ENCODE measurements around the gene WDR17.

Gene WDR17

DNA sequence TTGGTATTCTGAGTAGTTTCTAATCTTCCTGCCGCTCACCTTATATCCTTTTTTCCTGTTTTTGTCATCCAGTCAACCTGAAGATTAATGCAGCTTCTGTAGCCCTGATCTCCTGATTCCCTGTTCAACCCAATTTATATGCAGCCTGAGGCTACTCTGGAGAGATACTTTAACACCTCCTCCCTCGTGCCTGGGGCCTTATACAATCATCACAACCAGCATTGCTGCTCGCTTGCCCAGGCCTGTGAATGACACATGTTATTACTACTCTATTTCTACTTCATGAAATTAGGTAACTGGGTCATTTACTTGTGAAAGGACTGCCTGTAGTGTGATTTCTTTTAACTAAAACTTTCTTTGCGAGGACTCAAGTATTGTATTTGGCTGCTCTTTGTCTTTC lies 33.7 kb upstream of the WDR17 start:
- Histone ChIP-seq H3K18ac (ENCODE audit: low read length) (no peak overlapping the region), H2BK15ac (ENCODE audit: low read length) (no peak overlapping the region), H2AFZ (ENCODE audit: low read length) (peak overlapping the region; percentile 51), H4K8ac (ENCODE audit: low read depth, low read length) (no peak overlapping the region), H2BK12ac (ENCODE audit: low read length) (no peak overlapping the region), H3K23ac (ENCODE audit: low read depth, low read length, poor library complexity) (no peak overlapping the region), H3K4ac (ENCODE audit: low read length) (no peak overlapping the region), H2AK5ac (ENCODE audit: low read depth, low read length) (no peak overlapping the region), H3K9ac (ENCODE audit: low read depth, low read length, poor library complexity) (no peak overlapping the region), H3K4me1 (ENCODE audit: control insufficient read depth in 2 of 2, insufficient read depth in 1 of 2, low read depth in 1 of 2, low read length in 2 of 2) (no peaks in the 10 kb centered on the region), H3K79me1 (ENCODE audit: low read depth, low read length) (no peaks in the 10 kb centered on the region), H3K36me3 (replicated peaks in 1 of 2; ENCODE audit: control insufficient read depth in 2 of 2, insufficient read depth in 2 of 2, low read length in 2 of 2) (no peaks in the 10 kb centered on the region), H4K91ac (ENCODE audit: low read depth, low read length, poor library complexity) (no peak overlapping the region), H3K27ac (replicated peaks; ENCODE audit: low read length) (no peak overlapping the region), H2BK5ac (ENCODE audit: low read length) (no peak overlapping the region), H3K27me3 (ENCODE audit: control insufficient read depth in 3 of 3, insufficient read depth in 3 of 3, low read depth in 1 of 3, low read length in 3 of 3) (no peaks in the 10 kb centered on the region), H2BK120ac (ENCODE audit: low read depth, low read length) (no peak overlapping the region), H3K14ac (ENCODE audit: low read length) (no peak overlapping the region), H3K9me3 (replicated peaks in 1 of 2; ENCODE audit: control insufficient read depth in 2 of 2, insufficient read depth in 1 of 2, low read depth in 1 of 2, low read length in 2 of 2) (no peaks in the 10 kb centered on the region), H3K4me2 (ENCODE audit: insufficient read depth, low read length, poor library complexity, severe bottlenecking) (no peak overlapping the region), H3K4me3 (ENCODE audit: low read length in 2 of 2) (no peak overlapping the region)
- no CpG with 5 or more reads among the region's 4 CpGs for WGBS, 2 donors (ENCODE audit: extremely low coverage in 2 of 2, insufficient read length in 2 of 2, insufficient replicate concordance in 1 of 2)
- DNase-seq (ENCODE audit: low spot score): no peak

DNA sequence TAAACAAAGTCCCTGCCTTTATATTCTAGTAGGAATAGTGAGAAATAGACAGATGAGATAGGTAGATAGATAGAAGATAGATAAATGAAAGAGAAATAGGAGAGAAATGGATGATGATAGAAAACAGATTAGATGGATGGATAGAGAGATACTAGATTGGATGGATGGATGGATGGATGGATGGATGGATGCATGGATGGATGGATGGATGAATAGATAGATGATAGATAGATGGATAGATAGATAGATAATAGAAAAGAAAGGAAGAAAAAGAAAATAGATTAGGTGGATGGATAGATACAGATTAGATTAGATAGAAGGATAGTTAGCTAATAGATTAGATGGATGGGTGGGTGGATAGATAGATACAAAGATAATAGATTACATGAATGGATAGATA lies 33.2 kb upstream of the WDR17 start:
- Histone ChIP-seq H2BK15ac (ENCODE audit: low read length) (no peak overlapping the region), H2BK5ac (ENCODE audit: low read length) (no peak overlapping the region), H4K91ac (ENCODE audit: low read depth, low read length, poor library complexity) (no peak overlapping the region), H3K14ac (ENCODE audit: low read length) (no peak overlapping the region), H3K9ac (ENCODE audit: low read depth, low read length, poor library complexity) (no peak overlapping the region), H4K8ac (ENCODE audit: low read depth, low read length) (no peak overlapping the region), H2BK12ac (ENCODE audit: low read length) (no peak overlapping the region), H2AK5ac (ENCODE audit: low read depth, low read length) (no peak overlapping the region), H3K18ac (ENCODE audit: low read length) (no peak overlapping the region), H3K27me3 (ENCODE audit: control insufficient read depth in 3 of 3, insufficient read depth in 3 of 3, low read depth in 1 of 3, low read length in 3 of 3) (no peaks in the 10 kb centered on the region), H3K9me3 (replicated peaks in 1 of 2; ENCODE audit: control insufficient read depth in 2 of 2, insufficient read depth in 1 of 2, low read depth in 1 of 2, low read length in 2 of 2) (no peaks in the 10 kb centered on the region), H3K4me3 (ENCODE audit: low read length in 2 of 2) (no peak overlapping the region), H2AFZ (ENCODE audit: low read length) (no peak overlapping the region), H3K36me3 (replicated peaks in 1 of 2; ENCODE audit: control insufficient read depth in 2 of 2, insufficient read depth in 2 of 2, low read length in 2 of 2) (no peaks in the 10 kb centered on the region), H3K27ac (replicated peaks; ENCODE audit: low read length) (no peak overlapping the region), H3K4me2 (ENCODE audit: insufficient read depth, low read length, poor library complexity, severe bottlenecking) (no peak overlapping the region), H2BK120ac (ENCODE audit: low read depth, low read length) (no peak overlapping the region), H3K79me1 (ENCODE audit: low read depth, low read length) (no peaks in the 10 kb centered on the region), H3K23ac (ENCODE audit: low read depth, low read length, poor library complexity) (no peak overlapping the region), H3K4me1 (ENCODE audit: control insufficient read depth in 2 of 2, insufficient read depth in 1 of 2, low read depth in 1 of 2, low read length in 2 of 2) (no peaks in the 10 kb centered on the region), H3K4ac (ENCODE audit: low read length) (no peak overlapping the region)
- DNase-seq (ENCODE audit: low spot score): no peak

DNA sequence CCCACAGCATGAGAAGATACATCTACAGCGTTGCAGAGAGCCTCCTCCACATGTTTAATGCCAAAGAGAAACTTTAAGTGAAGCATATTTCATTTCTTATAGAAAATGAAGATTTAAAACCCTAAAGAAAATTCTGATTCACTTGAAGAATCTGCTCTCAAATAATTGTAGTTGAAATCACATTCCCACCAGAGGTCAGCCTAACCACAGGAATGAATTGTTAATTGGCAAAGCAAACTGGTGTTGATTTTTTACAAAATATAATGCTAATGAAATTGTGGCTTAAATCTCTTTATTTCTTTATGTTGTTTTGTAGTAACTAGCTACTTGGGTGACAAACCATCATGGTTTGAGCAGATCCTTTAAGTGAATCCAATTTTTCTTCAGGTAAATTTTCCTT lies 31.1 kb upstream of the WDR17 start:
- H4K8ac ChIP-seq (ENCODE audit: low read depth, low read length): no peak overlapping the region
- H3K4me2 ChIP-seq (ENCODE audit: insufficient read depth, low read length, poor library complexity, severe bottlenecking): no peak overlapping the region
- H3K36me3 ChIP-seq (replicated peaks in 1 of 2; ENCODE audit: control insufficient read depth in 2 of 2, insufficient read depth in 2 of 2, low read length in 2 of 2): no peaks in the 10 kb centered on the region
- no peak overlapping the region for H3K9ac ChIP-seq (ENCODE audit: low read depth, low read length, poor library complexity)
- no peaks in the 10 kb centered on the region for H3K9me3 ChIP-seq (replicated peaks in 1 of 2; ENCODE audit: control insufficient read depth in 2 of 2, insufficient read depth in 1 of 2, low read depth in 1 of 2, low read length in 2 of 2)
- H4K91ac ChIP-seq (ENCODE audit: low read depth, low read length, poor library complexity): no peak overlapping the region
- no peaks in the 10 kb centered on the region for H3K79me1 ChIP-seq (ENCODE audit: low read depth, low read length)
- H3K4me1 ChIP-seq (ENCODE audit: control insufficient read depth in 2 of 2, insufficient read depth in 1 of 2, low read depth in 1 of 2, low read length in 2 of 2): no peaks in the 10 kb centered on the region
- no peak overlapping the region for H3K4me3 ChIP-seq (ENCODE audit: low read length in 2 of 2)
- no peak overlapping the region for H3K18ac ChIP-seq (ENCODE audit: low read length)
- DNase-seq (ENCODE audit: low spot score): peak; percentile 24
- H3K4ac ChIP-seq (ENCODE audit: low read length): no peak overlapping the region
- no peaks in the 10 kb centered on the region for H3K27me3 ChIP-seq (ENCODE audit: control insufficient read depth in 3 of 3, insufficient read depth in 3 of 3, low read depth in 1 of 3, low read length in 3 of 3)
- no CpG with 5 or more reads among the region's 1 CpG for WGBS, 2 donors (ENCODE audit: extremely low coverage in 2 of 2, insufficient read length in 2 of 2, insufficient replicate concordance in 1 of 2)
- H2BK12ac ChIP-seq (ENCODE audit: low read length): no peak overlapping the region
- H3K23ac ChIP-seq (ENCODE audit: low read depth, low read length, poor library complexity): no peak overlapping the region
- no peak overlapping the region for H3K14ac ChIP-seq (ENCODE audit: low read length)
- H2AK5ac ChIP-seq (ENCODE audit: low read depth, low read length): no peak overlapping the region
- no peak overlapping the region for H2AFZ ChIP-seq (ENCODE audit: low read length)
- no peak overlapping the region for H3K27ac ChIP-seq (replicated peaks; ENCODE audit: low read length)
- H2BK5ac ChIP-seq (ENCODE audit: low read length): no peak overlapping the region
- no peak overlapping the region for H2BK120ac ChIP-seq (ENCODE audit: low read depth, low read length)
- H2BK15ac ChIP-seq (ENCODE audit: low read length): no peak overlapping the region

DNA sequence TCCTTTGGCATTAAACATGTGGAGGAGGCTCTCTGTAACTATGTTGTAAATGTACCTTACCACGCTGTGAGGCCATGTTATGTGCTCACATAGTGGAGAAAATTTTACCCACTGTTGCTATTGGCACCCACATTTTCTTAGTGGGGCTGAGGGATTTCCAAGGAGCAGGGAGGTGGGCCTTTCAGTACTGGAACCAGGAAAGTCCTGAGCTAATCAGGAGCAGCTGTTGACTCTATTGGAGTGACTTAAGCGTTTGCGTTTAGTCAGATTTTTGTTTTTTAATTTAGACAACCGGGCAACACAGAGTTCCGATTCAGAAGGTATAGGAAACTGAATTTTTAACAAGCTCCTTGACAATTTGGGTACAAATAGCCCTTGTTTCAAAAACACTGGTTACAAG lies 30.7 kb upstream of the WDR17 start:
- Histone ChIP-seq H4K91ac (ENCODE audit: low read depth, low read length, poor library complexity) (no peak overlapping the region), H2BK5ac (ENCODE audit: low read length) (no peak overlapping the region), H3K14ac (ENCODE audit: low read length) (no peak overlapping the region), H3K27ac (replicated peaks; ENCODE audit: low read length) (no peak overlapping the region), H4K8ac (ENCODE audit: low read depth, low read length) (no peak overlapping the region), H3K4me1 (ENCODE audit: control insufficient read depth in 2 of 2, insufficient read depth in 1 of 2, low read depth in 1 of 2, low read length in 2 of 2) (no peaks in the 10 kb centered on the region), H3K4me3 (ENCODE audit: low read length in 2 of 2) (no peak overlapping the region), H3K27me3 (ENCODE audit: control insufficient read depth in 3 of 3, insufficient read depth in 3 of 3, low read depth in 1 of 3, low read length in 3 of 3) (no peaks in the 10 kb centered on the region), H3K9me3 (replicated peaks in 1 of 2; ENCODE audit: control insufficient read depth in 2 of 2, insufficient read depth in 1 of 2, low read depth in 1 of 2, low read length in 2 of 2) (no peaks in the 10 kb centered on the region), H2BK12ac (ENCODE audit: low read length) (no peak overlapping the region), H3K79me1 (ENCODE audit: low read depth, low read length) (no peaks in the 10 kb centered on the region), H2AK5ac (ENCODE audit: low read depth, low read length) (no peak overlapping the region), H2BK120ac (ENCODE audit: low read depth, low read length) (no peak overlapping the region), H3K23ac (ENCODE audit: low read depth, low read length, poor library complexity) (no peak overlapping the region), H3K36me3 (replicated peaks in 1 of 2; ENCODE audit: control insufficient read depth in 2 of 2, insufficient read depth in 2 of 2, low read length in 2 of 2) (no peaks in the 10 kb centered on the region), H3K9ac (ENCODE audit: low read depth, low read length, poor library complexity) (no peak overlapping the region), H2BK15ac (ENCODE audit: low read length) (no peak overlapping the region), H3K4me2 (ENCODE audit: insufficient read depth, low read length, poor library complexity, severe bottlenecking) (no peak overlapping the region), H2AFZ (ENCODE audit: low read length) (no peak overlapping the region), H3K4ac (ENCODE audit: low read length) (no peak overlapping the region), H3K18ac (ENCODE audit: low read length) (no peak overlapping the region)
- WGBS, 2 donors (ENCODE audit: extremely low coverage in 2 of 2, insufficient read length in 2 of 2, insufficient replicate concordance in 1 of 2): no CpG with 5 or more reads among the region's 5 CpGs
- no peak for DNase-seq (ENCODE audit: low spot score)
